Activated CD8-positive, alpha-beta memory T cell treated with anti-CD3 and anti-CD28 coated beads for 1 hour (primary cell): Measurements from ENCODE around the gene PLCB4.
"Not testable (repeated sequence)": the region's sequence is repeated elsewhere in the genome, so short reads cannot be mapped to it uniquely, and the experiment has no call there.

Experiments used
- DNase-seq, 2 donors: peaks; one replicate each; pipeline ENCODE4 v3.0.0-alpha.2; 2020; ENCODE audit warnings: low read depth in 1 of 2; ENCODE audit errors: extremely low read depth in 1 of 2

PLCB4 gene

GRCh38 chr20:9068841-9069663 is at the start of gene PLCB4:
PLCB4 (plus strand) TSS chr20:9069087; CDS start chr20:9307815, 238,728 bp downstream.
- DNase-seq = no peak

GRCh38 chr20:9019833-9020232 is 49.1 kb upstream of the PLCB4 start:
- no peak for DNase-seq

- no peak for DNase-seq
Measured at GRCh38 chr20:9021216-9021615, 47.7 kb upstream of the PLCB4 start.

GRCh38 chr20:9021699-9022098 is 47.2 kb upstream of the PLCB4 start:
- no peak for DNase-seq

- no peak for DNase-seq
Measured at GRCh38 chr20:9022376-9022775, 46.5 kb upstream of the PLCB4 start.

- DNase-seq = no peak
Measured at GRCh38 chr20:9024606-9025005, 44.3 kb upstream of the PLCB4 start.

- DNase-seq = no peak
Measured at GRCh38 chr20:9025011-9025410, 43.9 kb upstream of the PLCB4 start.

GRCh38 chr20:9025643-9026042 is 43.2 kb upstream of the PLCB4 start:
- DNase-seq = no peak

GRCh38 chr20:9027626-9028025 is 41.3 kb upstream of the PLCB4 start:
- no peak for DNase-seq

- DNase-seq = no peak
Measured at GRCh38 chr20:9028419-9028818, 40.5 kb upstream of the PLCB4 start.

GRCh38 chr20:9031991-9032390 is 36.9 kb upstream of the PLCB4 start:
- no peak for DNase-seq

GRCh38 chr20:9032758-9033157 is 36.1 kb upstream of the PLCB4 start:
- DNase-seq = no peak

- DNase-seq = no peak
Measured at GRCh38 chr20:9035126-9035525, 33.8 kb upstream of the PLCB4 start.

GRCh38 chr20:9036593-9036992 is 32.3 kb upstream of the PLCB4 start:
- no peak for DNase-seq

- DNase-seq = no peak
Measured at GRCh38 chr20:9038791-9039535, 29.9 kb upstream of the PLCB4 start.

GRCh38 chr20:9040863-9041524 is 27.9 kb upstream of the PLCB4 start:
- no peak for DNase-seq

- DNase-seq = no peak
Measured at GRCh38 chr20:9043364-9043763, 25.5 kb upstream of the PLCB4 start.

GRCh38 chr20:9047928-9048327 is 21.0 kb upstream of the PLCB4 start:
- DNase-seq = not testable (repeated sequence)

- DNase-seq = no peak
Measured at GRCh38 chr20:9051508-9051907, 17.4 kb upstream of the PLCB4 start.

GRCh38 chr20:9052136-9052535 is 16.8 kb upstream of the PLCB4 start:
- no peak for DNase-seq

- DNase-seq = no peak
Measured at GRCh38 chr20:9053108-9053507, 15.8 kb upstream of the PLCB4 start.

- no peak for DNase-seq
Measured at GRCh38 chr20:9054176-9054575, 14.7 kb upstream of the PLCB4 start.
